GM12873 (cell line): Measurements from ENCODE around the gene CRB2.
A peak's percentile ranks its signal among the peaks of the same experiment; 100 is the strongest.

Experiments used
- CTCF ChIP-seq: IDR thresholded peaks from 2 replicates; pipeline ENCODE4 v1.5.1; 2012; ENCODE audit warnings: low read depth, mild to moderate bottlenecking, moderate library complexity, low read length, control low read depth; ENCODE audit not compliant: insufficient read depth; ENCODE audit errors: missing control alignments

Gene CRB2

GRCh38 chr9:123397975-123398374, 42.0 kb downstream of the CRB2 start:
- TF ChIP-seq CTCF = no peak

GRCh38 chr9:123399803-123400378, 43.9 kb downstream of the CRB2 start:
- TF ChIP-seq CTCF = peak; percentile 76

GRCh38 chr9:123400926-123401503, 45.0 kb downstream of the CRB2 start:
- TF ChIP-seq CTCF = no peak

GRCh38 chr9:123401879-123402513, 46.0 kb downstream of the CRB2 start:
- TF ChIP-seq CTCF = peak; percentile 76

- no peak for TF ChIP-seq CTCF
Measured at GRCh38 chr9:123402981-123403509, 47.0 kb downstream of the CRB2 start.

GRCh38 chr9:123406016-123406415, 50.0 kb downstream of the CRB2 start:
- no peak for TF ChIP-seq CTCF

- no peak for TF ChIP-seq CTCF
Measured at GRCh38 chr9:123406691-123407216, 50.8 kb downstream of the CRB2 start.
